ENCODE results near the gene NAV3. TPM values are rescaled to one million over a fixed set of nuclear protein-coding genes. Genes with fewer than 3 reads are reported as not detected.

The NAV3 gene
- total and polyA plus RNA-seq, 9 donors, result 10.5 to 63.9 (median 31.5) TPM

GRCh38 chr12:77998236-77998786 lies 167.6 kb downstream of the NAV3 start:
- Histone ChIP-seq H3K9me3 (no peaks in the 10 kb centered on the region), H3K27me3 (no peaks in the 10 kb centered on the region), H3K27ac (no peak overlapping the region), H3K4me3 (no peak overlapping the region), H3K4me1 (ENCODE audit: insufficient read depth) (no peaks in the 10 kb centered on the region), H3K36me3 (no peaks in the 10 kb centered on the region)
- TF ChIP-seq, protein P1, sequence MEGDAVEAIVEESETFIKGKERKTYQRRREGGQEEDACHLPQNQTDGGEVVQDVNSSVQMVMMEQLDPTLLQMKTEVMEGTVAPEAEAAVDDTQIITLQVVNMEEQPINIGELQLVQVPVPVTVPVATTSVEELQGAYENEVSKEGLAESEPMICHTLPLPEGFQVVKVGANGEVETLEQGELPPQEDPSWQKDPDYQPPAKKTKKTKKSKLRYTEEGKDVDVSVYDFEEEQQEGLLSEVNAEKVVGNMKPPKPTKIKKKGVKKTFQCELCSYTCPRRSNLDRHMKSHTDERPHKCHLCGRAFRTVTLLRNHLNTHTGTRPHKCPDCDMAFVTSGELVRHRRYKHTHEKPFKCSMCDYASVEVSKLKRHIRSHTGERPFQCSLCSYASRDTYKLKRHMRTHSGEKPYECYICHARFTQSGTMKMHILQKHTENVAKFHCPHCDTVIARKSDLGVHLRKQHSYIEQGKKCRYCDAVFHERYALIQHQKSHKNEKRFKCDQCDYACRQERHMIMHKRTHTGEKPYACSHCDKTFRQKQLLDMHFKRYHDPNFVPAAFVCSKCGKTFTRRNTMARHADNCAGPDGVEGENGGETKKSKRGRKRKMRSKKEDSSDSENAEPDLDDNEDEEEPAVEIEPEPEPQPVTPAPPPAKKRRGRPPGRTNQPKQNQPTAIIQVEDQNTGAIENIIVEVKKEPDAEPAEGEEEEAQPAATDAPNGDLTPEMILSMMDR (IDR thresholded peaks at IDR 0.05), result no peak
- TF ChIP-seq POLR2A (IDR thresholded peaks at IDR 0.05) (no peak), EP300 (IDR thresholded peaks at IDR 0.05) (no peak)
- DNase-seq, result no peak
- 75 to 79% (median 75%) methylated on average over 2 of the region's 2 CpGs for WGBS, 3 donors
- intact Hi-C loops (cut with DNase I), result no loop called here

- intact Hi-C loops (cut with DNase I), result no loop called here
- H3K4me3 ChIP-seq, result no peak overlapping the region
- no peak for DNase-seq
- no peak for TF ChIP-seq EP300 (IDR thresholded peaks at IDR 0.05)
- TF ChIP-seq, protein P1 (IDR thresholded peaks at IDR 0.05), result no peak
- no peak for TF ChIP-seq POLR2A (IDR thresholded peaks at IDR 0.05)
- no peak overlapping the region for H3K27ac ChIP-seq
- no peaks in the 10 kb centered on the region for H3K27me3 ChIP-seq
- no peaks in the 10 kb centered on the region for H3K4me1 ChIP-seq (ENCODE audit: insufficient read depth)
- no peaks in the 10 kb centered on the region for H3K36me3 ChIP-seq
- 64 to 71% (median 70%) methylated on average over 4 of the region's 4 CpGs for WGBS, 3 donors
- H3K9me3 ChIP-seq, result no peaks in the 10 kb centered on the region
Observed at GRCh38 chr12:77999074-77999715, 168.5 kb downstream of the NAV3 start.

- no peaks in the 10 kb centered on the region for H3K27me3 ChIP-seq
- no peaks in the 10 kb centered on the region for H3K9me3 ChIP-seq
- TF ChIP-seq EP300 (IDR thresholded peaks at IDR 0.05), result no peak
- TF ChIP-seq POLR2A (IDR thresholded peaks at IDR 0.05), result no peak
- TF ChIP-seq, protein P1 (IDR thresholded peaks at IDR 0.05), result no peak
- no peaks in the 10 kb centered on the region for H3K36me3 ChIP-seq
- intact Hi-C loops (cut with DNase I), result no loop called here
- DNase-seq, result no peak
- 67 to 70% (median 67%) methylated on average over 1 of the region's 1 CpG for WGBS, 3 donors
- no peaks in the 10 kb centered on the region for H3K4me1 ChIP-seq (ENCODE audit: insufficient read depth)
- H3K27ac ChIP-seq, result no peak overlapping the region
- H3K4me3 ChIP-seq, result no peak overlapping the region
Observed at GRCh38 chr12:78002878-78003277, 172.2 kb downstream of the NAV3 start.

GRCh38 chr12:78004249-78005093 lies 173.8 kb downstream of the NAV3 start:
- H3K27ac ChIP-seq, result no peak overlapping the region
- TF ChIP-seq POLR2A (IDR thresholded peaks at IDR 0.05) (no peak), EP300 (IDR thresholded peaks at IDR 0.05) (no peak)
- TF ChIP-seq, protein P1 (IDR thresholded peaks at IDR 0.05), result no peak
- H3K9me3 ChIP-seq, result no peaks in the 10 kb centered on the region
- H3K4me1 ChIP-seq (ENCODE audit: insufficient read depth), result no peaks in the 10 kb centered on the region
- no peak overlapping the region for H3K4me3 ChIP-seq
- no peaks in the 10 kb centered on the region for H3K27me3 ChIP-seq
- no peak for DNase-seq
- intact Hi-C loops (cut with DNase I), result no loop called here
- no peaks in the 10 kb centered on the region for H3K36me3 ChIP-seq
- WGBS, 3 donors, result 83 to 90% (median 90%) methylated on average over 3 of the region's 3 CpGs
